GM04503 (cell line): Measurements from ENCODE around the gene CAPNS1.
"Not testable (repeated sequence)": the region's sequence is repeated elsewhere in the genome, so short reads cannot be mapped to it uniquely, and the experiment has no call there.

Experiments used
- DNase-seq: peaks from one replicate; pipeline ENCODE4 v3.0.0-alpha.2; 2012; ENCODE audit warnings: low read depth

Gene CAPNS1

DNA sequence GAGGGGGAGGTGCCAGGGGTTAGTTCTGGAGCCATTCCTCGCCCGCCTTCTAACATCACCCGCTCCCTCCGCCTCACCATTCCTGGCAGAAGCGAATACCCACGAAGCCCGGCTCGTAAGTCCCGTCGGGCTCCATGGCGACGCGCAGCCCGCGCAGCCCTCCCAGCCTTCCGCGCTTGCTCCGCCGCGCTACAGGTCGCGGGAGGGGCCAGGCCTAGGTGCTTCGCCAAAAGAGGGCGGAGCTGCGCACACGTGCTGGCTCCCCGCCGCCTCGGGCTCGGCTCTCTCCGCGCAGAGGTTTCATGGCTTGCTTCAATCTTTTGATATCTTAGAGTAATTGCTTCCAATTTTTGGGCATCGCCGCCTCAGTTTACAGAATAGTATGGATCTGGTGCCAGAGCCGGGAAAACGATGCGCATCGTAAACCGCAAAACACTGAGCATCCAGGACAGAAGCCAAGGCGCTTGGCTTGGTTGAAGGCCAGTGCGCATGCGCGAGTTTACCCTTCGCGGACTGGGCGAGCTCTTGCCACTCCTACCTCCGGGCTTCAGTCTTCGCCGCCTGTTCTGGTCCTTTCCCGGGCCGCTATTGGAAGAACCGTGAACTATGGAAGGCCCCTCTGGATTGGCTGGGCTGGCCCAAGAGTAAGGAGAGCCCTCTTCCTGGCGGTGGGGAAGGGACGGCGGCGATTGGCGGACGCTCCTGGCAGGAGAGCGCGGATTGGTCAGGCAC lies 25.0 kb upstream of the CAPNS1 start, which contains the start of gene POLR2I:
POLR2I (minus strand) TSS at position 155 of the 732 bp plus-strand sequence; CDS start at position 136, 19 bp downstream.
- peak; percentile 99 for DNase-seq

GRCh38 chr19:36115453-36116343 lies 24.2 kb upstream of the CAPNS1 start, which contains the start of gene TBCB:
Gene TBCB (plus strand): TSS chr19:36115468. CDS start chr19:36115561, 93 bp downstream.
- no peak for DNase-seq

- no peak for DNase-seq
These were observed 23.6 kb upstream of the CAPNS1 start for GRCh38 chr19:36116344-36116637.

DNA sequence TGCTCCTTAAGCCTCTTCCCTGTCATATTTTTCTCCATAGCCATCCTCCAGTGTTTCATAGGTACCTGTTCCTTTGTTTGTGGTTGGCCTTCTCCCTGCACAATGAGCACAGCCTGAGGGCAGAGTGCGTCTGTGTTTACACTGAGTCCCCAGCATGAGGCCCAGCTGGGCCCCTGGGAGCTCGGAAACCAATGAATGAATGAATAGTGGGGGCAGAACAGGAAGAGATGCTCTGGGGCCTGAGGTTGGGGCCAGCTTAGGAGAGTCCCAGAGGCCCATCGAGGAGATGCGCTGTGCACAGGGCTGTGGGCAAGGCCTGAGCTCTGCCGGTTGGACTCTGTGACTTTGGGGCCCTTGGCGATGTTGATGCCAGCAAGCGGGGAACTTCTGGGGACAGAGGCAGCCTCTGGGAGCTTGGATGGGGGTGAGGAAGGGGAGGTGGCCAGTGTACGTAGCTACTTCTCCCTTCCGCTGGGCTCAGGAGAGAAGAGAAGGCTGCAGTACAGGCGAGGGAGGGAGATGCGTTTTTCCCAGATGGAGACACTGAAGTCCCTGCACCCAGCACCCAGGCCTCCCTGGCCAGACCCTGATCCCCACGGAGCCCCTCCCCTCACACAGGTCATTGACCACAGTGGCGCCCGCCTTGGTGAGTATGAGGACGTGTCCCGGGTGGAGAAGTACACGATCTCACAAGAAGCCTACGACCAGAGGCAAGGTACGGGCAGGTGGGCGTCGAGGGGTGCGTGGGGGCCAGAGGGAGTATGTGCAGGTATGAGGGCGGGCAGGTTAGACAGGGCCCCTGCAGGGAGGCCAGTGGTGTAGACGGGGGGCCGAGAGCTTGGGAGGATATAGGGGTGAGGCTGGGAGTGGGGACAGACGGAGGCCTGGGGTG lies 19.5 kb upstream of the CAPNS1 start:
- no peak for DNase-seq

GRCh38 chr19:36120984-36121358 lies 18.9 kb upstream of the CAPNS1 start:
- DNase-seq, result no peak

DNA sequence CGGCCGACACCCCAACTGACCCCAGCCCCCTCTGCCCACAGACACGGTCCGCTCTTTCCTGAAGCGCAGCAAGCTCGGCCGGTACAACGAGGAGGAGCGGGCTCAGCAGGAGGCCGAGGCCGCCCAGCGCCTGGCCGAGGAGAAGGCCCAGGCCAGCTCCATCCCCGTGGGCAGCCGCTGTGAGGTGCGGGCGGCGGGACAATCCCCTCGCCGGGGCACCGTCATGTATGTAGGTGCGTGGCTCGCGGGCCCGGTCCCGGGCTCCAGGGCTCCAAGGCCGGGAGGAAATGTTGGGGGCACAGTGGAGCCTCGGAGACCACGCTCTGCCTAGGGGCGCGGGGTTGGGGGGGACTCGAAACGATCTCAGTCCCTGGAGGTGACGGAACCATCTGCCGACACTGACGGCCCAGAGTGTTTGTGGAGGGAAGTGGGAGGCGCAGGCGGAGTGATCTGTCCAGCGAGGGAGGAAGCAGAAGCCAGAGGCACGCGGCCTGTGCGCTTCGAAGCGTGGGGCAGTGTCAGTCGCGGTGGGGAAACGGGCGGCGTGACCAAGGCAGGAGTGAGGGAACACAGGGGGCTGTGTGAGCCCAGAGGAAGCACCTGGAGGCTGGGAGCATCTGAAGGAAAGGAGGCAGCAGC lies 18.3 kb upstream of the CAPNS1 start:
- no peak for DNase-seq

GRCh38 chr19:36125557-36125956 lies 14.3 kb upstream of the CAPNS1 start:
- no peak for DNase-seq

- no peak for DNase-seq
These were observed 11.5 kb upstream of the CAPNS1 start for GRCh38 chr19:36128392-36128736.

DNA sequence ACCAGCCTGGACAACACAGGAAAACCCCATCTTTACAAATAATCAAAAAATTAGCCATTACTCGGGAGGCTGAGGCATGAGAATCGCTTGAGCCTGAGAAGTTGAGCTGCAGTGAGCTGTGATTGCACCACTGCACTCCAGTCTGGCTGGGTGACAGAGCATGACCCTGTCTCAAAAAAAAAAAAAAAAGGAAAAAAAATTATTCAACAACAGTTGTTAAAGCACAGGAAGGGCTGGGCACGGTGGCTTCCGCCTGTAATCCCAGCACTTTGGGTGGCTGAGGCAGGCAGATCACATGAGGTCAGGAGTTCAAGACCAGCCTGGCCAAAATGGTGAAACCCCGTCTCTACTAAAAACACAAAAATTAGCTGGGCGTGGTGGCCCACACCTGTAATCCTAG lies 8.6 kb upstream of the CAPNS1 start:
- DNase-seq, result not testable (repeated sequence)

DNA sequence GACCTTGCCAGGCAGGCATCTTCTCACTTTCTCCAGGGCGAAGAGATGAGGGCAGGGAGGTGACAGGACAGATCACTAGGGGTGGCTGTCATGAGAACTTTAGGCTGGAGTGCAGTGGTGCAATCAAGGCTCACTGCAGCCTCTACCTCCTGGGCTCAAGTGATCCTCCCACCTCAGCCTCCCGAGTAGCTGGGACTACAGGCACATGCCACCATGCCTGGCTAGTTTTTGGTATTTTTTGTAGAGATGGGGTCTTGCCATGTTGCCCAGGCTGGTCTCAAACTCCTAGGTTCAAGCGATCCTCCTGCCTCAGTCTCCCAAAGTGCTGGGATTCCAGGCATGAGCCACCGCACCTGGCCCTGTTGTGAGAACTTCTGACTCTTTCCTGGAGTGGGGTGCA lies 5.0 kb upstream of the CAPNS1 start:
- DNase-seq, result not testable (repeated sequence)

GRCh38 chr19:36136964-36137686 lies 2.7 kb upstream of the CAPNS1 start:
- peak; percentile 49 for DNase-seq

DNA sequence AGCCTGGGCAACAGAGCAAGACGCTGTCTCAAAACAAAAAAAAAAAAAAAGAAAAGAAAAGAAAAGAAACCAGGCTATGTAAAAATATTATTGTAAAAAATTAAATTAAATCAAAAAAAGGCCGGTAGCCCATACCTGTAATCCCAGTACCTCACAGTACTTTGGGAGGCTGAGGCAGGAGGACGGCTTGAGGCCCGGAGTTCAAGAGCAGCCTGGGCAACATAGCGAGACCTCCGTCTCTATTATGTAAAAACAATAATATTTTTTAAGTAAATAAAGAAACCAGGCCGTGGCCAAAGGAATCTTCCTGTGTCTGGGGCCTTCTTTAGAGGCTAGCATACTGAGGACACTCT lies 770 bp upstream of the CAPNS1 start:
- no peak for DNase-seq

DNA sequence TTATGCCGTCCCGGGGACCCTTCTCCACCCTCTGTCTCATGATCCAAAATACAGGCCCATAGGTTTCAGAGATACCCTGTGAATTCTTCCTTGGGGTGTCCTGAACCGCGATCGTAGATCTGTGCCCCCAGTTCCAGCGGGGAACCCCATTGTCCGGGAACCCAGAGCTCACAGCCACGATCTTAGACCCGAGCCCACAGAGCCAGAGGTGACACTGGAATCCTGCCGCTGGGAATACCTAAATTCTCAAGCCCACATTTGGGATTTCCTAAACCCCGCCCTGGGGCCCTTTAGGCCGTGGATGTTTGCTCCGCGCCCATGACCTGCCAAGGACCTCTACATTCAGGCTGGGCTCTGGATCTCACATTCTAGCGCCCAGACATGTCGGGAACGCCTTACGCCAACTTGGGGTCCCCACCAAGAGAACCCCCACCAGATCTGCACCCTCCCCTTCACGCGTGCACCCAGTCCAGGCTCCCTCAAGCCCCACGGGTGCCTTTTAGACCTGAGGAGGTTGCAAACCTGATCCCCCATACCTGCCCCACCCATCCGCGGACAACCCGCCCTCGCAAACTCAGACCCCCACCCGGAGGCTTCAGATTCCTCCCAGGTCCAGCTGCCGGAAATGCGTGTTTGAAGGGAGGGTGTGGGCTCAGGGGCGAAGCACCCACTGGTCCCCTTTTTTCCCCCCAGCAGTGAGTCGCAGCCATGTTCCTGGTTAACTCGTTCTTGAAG lies 605 bp downstream of the CAPNS1 start:
- DNase-seq, result no peak

DNA sequence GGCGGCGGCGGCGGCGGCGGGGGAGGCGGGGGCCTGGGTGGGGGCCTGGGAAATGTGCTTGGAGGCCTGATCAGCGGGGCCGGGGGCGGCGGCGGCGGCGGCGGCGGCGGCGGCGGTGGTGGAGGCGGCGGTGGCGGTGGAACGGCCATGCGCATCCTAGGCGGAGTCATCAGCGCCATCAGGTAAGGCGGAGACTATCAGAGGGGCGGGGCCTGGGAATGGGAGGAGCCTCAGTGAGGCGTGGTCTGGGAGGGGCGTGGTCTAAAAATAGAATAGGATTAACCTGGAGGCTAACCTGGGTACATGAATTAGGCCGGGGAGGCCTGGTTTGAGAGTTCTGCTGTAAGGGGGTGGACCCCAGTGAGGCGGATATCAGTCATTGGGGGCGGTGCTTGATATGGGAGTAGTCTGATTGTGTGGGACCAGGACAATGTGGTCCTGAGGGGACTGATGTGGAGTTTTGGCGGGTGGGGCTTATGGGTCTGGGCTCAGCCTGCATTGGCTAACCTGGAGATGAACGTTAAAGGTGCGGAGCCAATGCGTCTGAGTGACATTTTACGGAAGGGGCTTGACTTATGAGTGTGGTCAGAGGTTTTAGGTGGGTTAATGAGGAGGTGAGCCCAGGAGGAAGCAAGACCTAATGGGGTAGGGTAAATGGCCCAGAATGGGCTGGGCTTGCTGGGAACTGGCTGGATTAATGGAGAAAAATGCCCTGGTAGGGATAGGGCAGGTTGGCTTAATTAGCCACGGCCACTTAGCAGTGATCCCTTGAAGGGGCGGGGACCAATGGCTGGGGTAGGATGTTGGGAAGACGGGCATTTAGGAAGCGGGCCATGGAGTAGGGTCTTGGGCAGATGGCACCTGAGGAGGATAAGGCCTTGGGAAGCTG lies 1.4 kb downstream of the CAPNS1 start:
- no peak for DNase-seq

- no peak for DNase-seq
These were observed 2.2 kb downstream of the CAPNS1 start for GRCh38 chr19:36142046-36142445.

DNA sequence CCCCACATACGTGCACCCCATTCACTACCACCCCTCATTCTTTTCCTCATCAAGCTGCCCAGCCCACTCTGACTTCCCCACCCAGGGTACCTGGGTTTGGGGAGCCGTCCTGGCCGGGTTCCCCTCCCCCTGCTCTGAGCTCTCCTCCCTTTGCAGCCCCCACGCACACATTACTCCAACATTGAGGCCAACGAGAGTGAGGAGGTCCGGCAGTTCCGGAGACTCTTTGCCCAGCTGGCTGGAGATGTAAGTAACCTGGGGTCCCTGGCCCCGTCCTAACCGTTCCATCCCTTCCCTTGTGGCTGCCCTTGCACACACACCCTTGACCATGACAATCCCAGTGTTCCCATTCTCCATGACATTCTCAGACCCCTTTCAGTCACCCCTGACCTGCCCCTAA lies 2.6 kb downstream of the CAPNS1 start:
- no peak for DNase-seq

DNA sequence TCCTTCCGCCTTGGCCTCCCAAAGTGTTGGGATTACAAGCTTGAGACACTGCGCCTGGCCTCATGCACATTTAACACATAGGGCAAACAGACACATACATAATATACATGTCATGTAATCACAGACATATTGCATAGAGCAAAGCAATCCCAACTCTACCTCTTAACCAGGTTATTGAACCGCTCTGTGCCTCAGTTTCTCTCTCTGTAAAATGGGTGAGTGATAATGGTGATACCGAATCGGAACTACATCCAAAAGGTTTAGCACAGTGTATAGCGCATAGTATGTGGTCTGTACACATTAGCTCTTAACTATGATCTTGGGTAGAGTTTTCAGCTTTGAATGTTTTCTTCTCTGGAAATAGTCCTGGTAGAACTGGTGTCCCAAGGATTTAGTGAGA lies 4.8 kb downstream of the CAPNS1 start:
- no peak for DNase-seq

- no peak for DNase-seq
These were observed 10.0 kb downstream of the CAPNS1 start for GRCh38 chr19:36149673-36150406.

GRCh38 chr19:36150586-36150985 lies 10.7 kb downstream of the CAPNS1 start:
- DNase-seq, result no peak
